Mesangial cell (primary cell): ENCODE results near the gene C9orf72. TPM values are rescaled to one million over a fixed set of nuclear protein-coding genes. Genes with fewer than 3 reads are reported as not detected.

ENCODE experiments used
- total RNA-seq: library from RNA; depleted of rRNA; stranded (reverse); fragments of >200 nt; gene quantifications from 2 replicates; pipeline ENCODE4 v1.2.3, GENCODE V29; 2015

C9orf72 gene, protein sequence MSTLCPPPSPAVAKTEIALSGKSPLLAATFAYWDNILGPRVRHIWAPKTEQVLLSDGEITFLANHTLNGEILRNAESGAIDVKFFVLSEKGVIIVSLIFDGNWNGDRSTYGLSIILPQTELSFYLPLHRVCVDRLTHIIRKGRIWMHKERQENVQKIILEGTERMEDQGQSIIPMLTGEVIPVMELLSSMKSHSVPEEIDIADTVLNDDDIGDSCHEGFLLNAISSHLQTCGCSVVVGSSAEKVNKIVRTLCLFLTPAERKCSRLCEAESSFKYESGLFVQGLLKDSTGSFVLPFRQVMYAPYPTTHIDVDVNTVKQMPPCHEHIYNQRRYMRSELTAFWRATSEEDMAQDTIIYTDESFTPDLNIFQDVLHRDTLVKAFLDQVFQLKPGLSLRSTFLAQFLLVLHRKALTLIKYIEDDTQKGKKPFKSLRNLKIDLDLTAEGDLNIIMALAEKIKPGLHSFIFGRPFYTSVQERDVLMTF
- total RNA-seq, result 4.6 and 6.3 TPM in 2 replicates

DNA sequence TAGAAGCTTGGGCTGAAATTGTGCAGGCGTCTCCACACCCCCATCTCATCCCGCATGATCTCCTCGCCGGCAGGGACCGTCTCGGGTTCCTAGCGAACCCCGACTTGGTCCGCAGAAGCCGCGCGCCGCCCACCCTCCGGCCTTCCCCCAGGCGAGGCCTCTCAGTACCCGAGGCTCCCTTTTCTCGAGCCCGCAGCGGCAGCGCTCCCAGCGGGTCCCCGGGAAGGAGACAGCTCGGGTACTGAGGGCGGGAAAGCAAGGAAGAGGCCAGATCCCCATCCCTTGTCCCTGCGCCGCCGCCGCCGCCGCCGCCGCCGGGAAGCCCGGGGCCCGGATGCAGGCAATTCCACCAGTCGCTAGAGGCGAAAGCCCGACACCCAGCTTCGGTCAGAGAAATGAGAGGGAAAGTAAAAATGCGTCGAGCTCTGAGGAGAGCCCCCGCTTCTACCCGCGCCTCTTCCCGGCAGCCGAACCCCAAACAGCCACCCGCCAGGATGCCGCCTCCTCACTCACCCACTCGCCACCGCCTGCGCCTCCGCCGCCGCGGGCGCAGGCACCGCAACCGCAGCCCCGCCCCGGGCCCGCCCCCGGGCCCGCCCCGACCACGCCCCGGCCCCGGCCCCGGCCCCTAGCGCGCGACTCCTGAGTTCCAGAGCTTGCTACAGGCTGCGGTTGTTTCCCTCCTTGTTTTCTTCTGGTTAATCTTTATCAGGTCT lies at the start of gene C9orf72:
Gene C9orf72 (minus strand): TSS at position 564 of the 716 bp plus-strand sequence. CDS start 6,361 bp downstream, outside the sequence.

DNA sequence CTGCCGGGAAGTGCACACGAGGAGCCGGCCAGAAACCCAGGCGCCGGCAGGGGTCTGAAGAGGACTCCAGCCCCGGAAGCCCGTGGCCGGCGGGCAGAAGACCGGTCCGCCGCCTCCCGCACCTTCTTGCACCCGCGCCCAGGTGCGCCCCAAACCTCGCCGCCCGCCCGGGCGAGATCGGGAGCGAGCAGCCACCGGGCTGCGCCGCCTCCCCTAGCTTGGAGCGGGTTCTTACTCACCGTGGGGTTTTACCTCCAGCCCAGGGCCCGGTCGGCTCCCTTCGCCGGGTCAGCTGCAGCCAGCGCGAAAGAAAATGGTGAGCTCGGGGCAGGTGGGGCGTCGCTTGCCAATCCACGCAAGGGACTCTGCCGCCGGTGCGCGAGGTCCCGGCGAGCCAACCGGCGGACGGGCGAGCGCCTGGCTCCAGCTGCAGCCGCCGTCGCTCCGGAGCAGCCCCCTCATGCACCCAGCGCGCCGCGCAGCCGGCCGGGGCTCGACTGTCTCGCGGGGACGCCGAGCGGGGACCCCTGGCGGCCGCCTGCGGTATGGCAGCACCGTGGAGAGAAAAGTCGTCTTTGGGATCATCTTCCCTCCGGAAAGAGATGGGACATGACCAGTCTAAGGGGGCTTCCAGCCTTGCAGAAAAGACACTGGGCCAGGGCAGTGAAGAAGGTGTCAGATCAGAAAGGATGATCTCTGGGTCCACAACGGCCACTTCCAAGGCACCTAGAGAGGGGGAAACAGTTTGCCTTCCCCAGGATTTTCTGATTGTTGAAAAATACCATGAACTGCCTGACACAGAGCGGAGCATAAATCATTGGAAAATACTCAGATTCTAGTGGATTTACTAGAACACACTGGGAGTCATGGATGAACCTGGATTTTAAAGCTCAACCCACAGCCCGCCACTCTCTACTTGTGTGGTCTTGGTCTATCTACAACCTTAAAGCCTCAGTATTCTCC lies 43.7 kb downstream of the C9orf72 start, which contains the start of gene MOB3B:
Gene MOB3B (minus strand): TSS at position 499 of the 963 bp plus-strand sequence. CDS start 74,264 bp downstream, outside the sequence.

DNA sequence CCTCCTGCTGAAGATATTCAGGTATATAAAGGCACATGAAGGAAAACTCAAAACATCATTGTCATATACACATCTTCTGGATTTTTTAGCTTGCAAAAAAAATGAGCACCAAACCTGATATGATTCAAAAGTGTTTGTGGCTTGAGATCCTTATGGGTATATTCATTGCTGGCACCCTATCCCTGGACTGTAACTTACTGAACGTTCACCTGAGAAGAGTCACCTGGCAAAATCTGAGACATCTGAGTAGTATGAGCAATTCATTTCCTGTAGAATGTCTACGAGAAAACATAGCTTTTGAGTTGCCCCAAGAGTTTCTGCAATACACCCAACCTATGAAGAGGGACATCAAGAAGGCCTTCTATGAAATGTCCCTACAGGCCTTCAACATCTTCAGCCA lies 49.0 kb downstream of the C9orf72 start, which contains the start of gene IFNK:
Gene IFNK (plus strand): TSS at position 55 of the 400 bp plus-strand sequence. CDS start 47 bp downstream, at position 102.

Other genes starting within 250 kb of the C9orf72 start
- gene IFNK, start 49.2 kb downstream of the C9orf72 start, total RNA-seq, result not detected in 2 replicates
- 0.98 and 1.6 TPM in 2 replicates for gene MOB3B, start 43.7 kb downstream of the C9orf72 start, total RNA-seq